NCI-H1930 (cell line): ENCODE data around the gene CIDEB.

Source experiments
- DNase-seq, 2 experiments: peaks; one replicate each; lab custom pipeline; 2025; lab: John Stamatoyannopoulos, UW

CIDEB gene

DNA sequence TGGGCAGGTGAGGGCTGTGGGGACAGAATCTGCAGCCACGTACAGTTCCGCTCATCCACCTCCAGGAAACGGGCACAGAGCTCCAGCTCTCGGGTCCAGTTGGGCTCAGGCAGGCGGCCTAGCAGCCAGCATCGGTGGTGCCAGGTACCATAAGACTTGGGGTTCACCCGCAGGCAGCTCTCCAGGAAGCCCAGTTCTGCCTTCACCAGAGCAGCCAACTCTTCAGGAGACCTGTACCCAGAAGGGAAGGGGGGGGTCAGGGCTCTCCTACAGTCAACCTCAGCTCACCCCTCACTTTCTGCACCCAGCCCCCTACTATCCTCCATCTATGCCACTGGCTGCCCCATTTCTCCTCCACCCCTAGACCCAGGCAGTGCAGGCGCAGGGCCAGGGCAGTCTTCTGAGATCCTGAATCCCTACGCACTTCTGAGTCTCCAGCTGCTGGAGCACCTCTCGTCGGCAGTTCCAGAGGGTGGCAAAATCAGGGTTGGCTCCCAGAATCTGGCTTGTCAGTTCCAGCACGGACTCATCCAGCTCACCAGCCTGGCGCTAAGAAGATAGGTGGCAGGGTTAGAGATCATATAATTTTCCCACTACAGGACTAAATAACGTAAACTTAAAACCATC is 37.8 kb downstream of the CIDEB start:
- DNase-seq, result no peak

DNA sequence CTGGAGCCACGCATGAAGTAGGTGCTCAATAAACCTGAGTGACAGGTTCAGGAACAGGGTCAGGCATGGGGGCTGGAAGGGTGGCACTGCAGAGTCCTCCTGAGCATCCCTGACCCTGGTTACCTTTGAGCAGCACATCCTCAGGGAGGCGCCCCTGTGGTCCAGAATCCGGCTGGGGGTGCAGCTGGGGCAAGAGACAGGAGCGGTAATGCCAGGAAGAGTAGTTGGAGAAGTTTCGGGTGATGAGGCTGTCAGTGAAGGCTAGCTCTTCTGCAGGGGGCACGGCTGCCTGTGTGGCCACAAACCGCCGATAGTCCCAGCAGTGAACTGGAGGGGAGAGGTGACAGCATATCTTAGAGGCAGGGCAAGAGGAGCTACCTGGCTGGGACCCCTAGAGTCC is 38.4 kb downstream of the CIDEB start:
- no peak for DNase-seq

GRCh38 chr14:24268225-24268624 is 39.6 kb downstream of the CIDEB start:
- DNase-seq, result no peak

GRCh38 chr14:24267516-24267915 is 40.3 kb downstream of the CIDEB start:
- DNase-seq, result no peak

GRCh38 chr14:24266344-24267244 is 41.2 kb downstream of the CIDEB start:
- DNase-seq, result no peak

- no peak for DNase-seq
These were observed 43.5 kb downstream of the CIDEB start for GRCh38 chr14:24264298-24264697.

GRCh38 chr14:24263848-24264247 is 43.9 kb downstream of the CIDEB start:
- no peak for DNase-seq

DNA sequence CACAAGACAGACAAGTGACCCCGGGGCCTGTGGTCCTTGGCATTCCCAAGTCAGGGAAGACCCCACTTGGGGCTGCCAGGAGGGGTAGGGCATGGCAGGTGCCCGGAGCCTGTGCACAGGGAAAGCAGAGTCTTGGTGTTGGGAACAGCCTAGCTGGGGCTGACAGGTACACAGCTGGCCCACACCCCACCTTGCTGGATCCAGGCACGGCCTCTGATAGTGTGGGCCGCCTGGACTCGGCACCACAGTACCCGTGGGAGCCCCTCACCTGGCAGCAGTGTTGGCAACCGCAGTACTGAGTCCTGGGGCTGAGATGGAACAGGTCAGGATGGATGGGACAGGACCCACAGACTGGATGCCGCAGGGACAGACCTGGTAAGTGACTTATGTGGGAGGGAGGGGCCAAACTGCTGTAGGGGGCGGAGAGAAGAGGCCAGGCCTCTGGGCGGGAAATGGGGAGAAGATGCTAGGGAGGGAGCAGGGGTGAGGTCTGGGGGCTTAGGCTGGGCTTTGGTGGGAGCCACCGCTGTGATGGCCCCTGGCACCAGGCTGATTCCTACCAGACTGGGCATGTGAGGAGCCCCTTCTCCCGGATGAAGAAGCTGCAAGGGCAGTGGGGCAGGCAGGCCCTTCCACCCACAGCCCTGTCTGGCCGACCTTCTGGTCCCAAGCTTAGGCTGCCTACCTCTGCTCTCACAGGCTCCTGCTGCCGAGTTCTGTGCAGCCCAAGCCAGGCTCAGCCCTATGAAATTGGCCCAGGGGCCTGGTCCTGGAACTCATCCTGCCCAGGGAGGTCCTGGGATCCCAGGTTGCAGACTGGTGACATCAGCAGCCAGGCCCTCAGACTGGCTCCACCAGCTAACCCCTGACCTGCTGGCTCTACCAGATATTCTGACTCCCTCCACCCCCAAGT is 44.7 kb downstream of the CIDEB start, which contains the start of gene TGM1:
Gene TGM1, minus strand, starts transcription at position 357 of the 913 bp plus-strand sequence. CDS start 825 bp downstream, outside the sequence.
- no peak for DNase-seq

- DNase-seq, result no peak
These were observed 45.8 kb downstream of the CIDEB start for GRCh38 chr14:24261969-24262327.

GRCh38 chr14:24261256-24261968 is 46.4 kb downstream of the CIDEB start:
- DNase-seq, result no peak

- no peak for DNase-seq
These were observed 47.0 kb downstream of the CIDEB start for GRCh38 chr14:24260780-24261157.

GRCh38 chr14:24260026-24260779 is 47.6 kb downstream of the CIDEB start:
- no peak for DNase-seq

GRCh38 chr14:24259282-24260025 is 48.3 kb downstream of the CIDEB start:
- no peak for DNase-seq

- no peak for DNase-seq
These were observed 49.1 kb downstream of the CIDEB start for GRCh38 chr14:24258548-24259265.

- DNase-seq, result no peak
These were observed 49.7 kb downstream of the CIDEB start for GRCh38 chr14:24258119-24258518.

- DNase-seq, result no peak
These were observed 50.8 kb downstream of the CIDEB start for GRCh38 chr14:24256960-24257359.

DNA sequence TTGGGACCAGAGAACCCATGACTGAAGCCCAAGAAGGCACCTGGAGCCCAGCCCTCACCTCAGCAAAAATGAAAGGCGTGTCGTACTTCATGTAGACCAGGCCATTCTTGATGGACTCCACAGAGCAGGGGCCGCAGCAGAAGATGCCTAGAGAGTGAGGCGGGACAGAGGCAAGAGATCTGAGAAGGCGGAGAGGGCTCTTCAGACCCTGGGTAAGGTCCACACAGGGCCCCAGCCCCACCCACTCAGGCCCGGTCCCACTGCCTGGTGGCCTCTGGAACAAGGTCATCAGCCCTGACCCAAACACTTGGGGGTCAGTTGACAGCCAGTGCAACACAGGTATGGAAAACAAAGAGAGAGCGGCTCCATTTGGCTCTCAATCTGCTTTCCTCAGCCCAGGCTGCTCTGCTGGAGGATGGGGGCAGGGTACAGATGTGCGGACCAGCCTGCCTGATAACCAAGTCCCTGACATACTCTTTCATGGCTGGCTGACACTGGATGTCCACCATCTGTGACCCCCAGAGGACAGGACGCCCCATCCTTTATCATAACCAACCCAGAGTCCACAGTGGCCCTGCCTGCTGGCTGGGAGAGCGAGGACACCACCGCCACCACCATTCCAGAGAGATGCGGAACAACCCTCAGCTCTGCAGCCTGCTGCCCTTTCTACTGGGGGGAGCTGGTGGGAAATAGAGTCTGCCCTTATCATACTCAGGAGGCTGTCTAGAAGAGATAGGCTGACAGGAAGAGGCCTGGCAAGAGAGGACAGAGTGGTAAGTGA is 51.7 kb downstream of the CIDEB start:
- DNase-seq, result no peak

DNA sequence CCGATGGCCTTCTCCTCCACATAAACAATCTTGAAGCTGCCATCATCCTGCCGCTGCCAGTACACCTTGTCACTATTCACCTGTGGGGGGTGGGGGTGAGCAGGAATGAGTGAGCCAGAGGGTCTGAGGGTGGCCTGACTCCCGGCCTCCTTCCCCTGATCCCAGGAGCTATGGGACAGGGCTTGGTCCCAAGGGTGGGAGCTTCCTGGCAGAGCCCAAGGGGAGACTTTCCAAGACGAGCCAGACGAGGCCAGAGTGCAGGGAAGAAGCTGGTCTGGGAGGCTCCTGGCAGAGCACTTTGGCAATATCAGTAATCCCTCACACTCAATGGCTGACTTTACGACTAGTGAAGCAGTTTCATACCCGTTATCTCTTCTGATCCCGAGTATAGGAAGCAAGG is 52.3 kb downstream of the CIDEB start:
- no peak for DNase-seq
